NCI-H146 treated with DMSO at 0.1 percent for 48 hours (cell line): ENCODE results near the gene TXNDC5.
"Not testable (repeated sequence)": the region's sequence is repeated elsewhere in the genome, so short reads cannot be mapped to it uniquely, and the experiment has no call there.

Source experiments
- DNase-seq: peaks from one replicate; lab custom pipeline; 2025; ENCODE audit not compliant: unreplicated experiment; lab: John Stamatoyannopoulos, UW

The TXNDC5 gene

GRCh38 chr6:7897461-7898192, 13.0 kb downstream of the TXNDC5 start:
- DNase-seq: no peak

- DNase-seq: no peak
These were observed 14.1 kb downstream of the TXNDC5 start for GRCh38 chr6:7896465-7896987.

- DNase-seq: no peak
These were observed 15.5 kb downstream of the TXNDC5 start for GRCh38 chr6:7895125-7895423.

- DNase-seq: no peak
These were observed 16.1 kb downstream of the TXNDC5 start for GRCh38 chr6:7894262-7895124.

- DNase-seq: no peak
These were observed 17.2 kb downstream of the TXNDC5 start for GRCh38 chr6:7893342-7893741.

GRCh38 chr6:7892367-7892766, 18.2 kb downstream of the TXNDC5 start:
- DNase-seq: not testable (repeated sequence)

- no peak for DNase-seq
These were observed 19.3 kb downstream of the TXNDC5 start for GRCh38 chr6:7891078-7891872.

GRCh38 chr6:7888587-7889357, 21.8 kb downstream of the TXNDC5 start:
- no peak for DNase-seq

- DNase-seq: no peak
These were observed 23.2 kb downstream of the TXNDC5 start for GRCh38 chr6:7887278-7887991.

GRCh38 chr6:7886132-7886531, 24.5 kb downstream of the TXNDC5 start:
- DNase-seq: no peak

GRCh38 chr6:7883381-7883780, 27.2 kb downstream of the TXNDC5 start:
- DNase-seq: no peak

GRCh38 chr6:7882505-7883257, 27.9 kb downstream of the TXNDC5 start:
- DNase-seq: no peak

GRCh38 chr6:7881765-7882500, 28.7 kb downstream of the TXNDC5 start:
- no peak for DNase-seq

- no peak for DNase-seq
These were observed 29.9 kb downstream of the TXNDC5 start for GRCh38 chr6:7880718-7881107.

GRCh38 chr6:7879980-7880717, 30.4 kb downstream of the TXNDC5 start:
- DNase-seq: no peak

GRCh38 chr6:7879579-7879978, 31.0 kb downstream of the TXNDC5 start:
- DNase-seq: no peak

GRCh38 chr6:7879043-7879442, 31.5 kb downstream of the TXNDC5 start:
- DNase-seq: no peak

- DNase-seq: no peak
These were observed 32.1 kb downstream of the TXNDC5 start for GRCh38 chr6:7878401-7878964.
